ENCODE data around the gene POFUT2.

- TF ChIP-seq CTCF (IDR thresholded peaks at IDR 0.05) = no peak
- no peak for TF ChIP-seq POLR2A (IDR thresholded peaks at IDR 0.05)
These were observed 8.1 kb downstream of the POFUT2 start for GRCh38 chr21:45279446-45280177.
